GM19372 (cell line): Measurements from ENCODE around the gene VPS37D.
"Not testable (repeated sequence)": the region's sequence is repeated elsewhere in the genome, so short reads cannot be mapped to it uniquely, and the experiment has no call there.

Experiments
- ATAC-seq: cut with Tn5 transposase; IDR thresholded peaks from one replicate; pipeline ENCODE4 v1.9.1; 2021; ENCODE audit warnings: mild to moderate bottlenecking, low read depth, moderate library complexity; ENCODE audit not compliant: unreplicated experiment

Gene VPS37D

GRCh38 chr7:73703757-73704639 lies 36.4 kb downstream of the VPS37D start:
- no peak for ATAC-seq

DNA sequence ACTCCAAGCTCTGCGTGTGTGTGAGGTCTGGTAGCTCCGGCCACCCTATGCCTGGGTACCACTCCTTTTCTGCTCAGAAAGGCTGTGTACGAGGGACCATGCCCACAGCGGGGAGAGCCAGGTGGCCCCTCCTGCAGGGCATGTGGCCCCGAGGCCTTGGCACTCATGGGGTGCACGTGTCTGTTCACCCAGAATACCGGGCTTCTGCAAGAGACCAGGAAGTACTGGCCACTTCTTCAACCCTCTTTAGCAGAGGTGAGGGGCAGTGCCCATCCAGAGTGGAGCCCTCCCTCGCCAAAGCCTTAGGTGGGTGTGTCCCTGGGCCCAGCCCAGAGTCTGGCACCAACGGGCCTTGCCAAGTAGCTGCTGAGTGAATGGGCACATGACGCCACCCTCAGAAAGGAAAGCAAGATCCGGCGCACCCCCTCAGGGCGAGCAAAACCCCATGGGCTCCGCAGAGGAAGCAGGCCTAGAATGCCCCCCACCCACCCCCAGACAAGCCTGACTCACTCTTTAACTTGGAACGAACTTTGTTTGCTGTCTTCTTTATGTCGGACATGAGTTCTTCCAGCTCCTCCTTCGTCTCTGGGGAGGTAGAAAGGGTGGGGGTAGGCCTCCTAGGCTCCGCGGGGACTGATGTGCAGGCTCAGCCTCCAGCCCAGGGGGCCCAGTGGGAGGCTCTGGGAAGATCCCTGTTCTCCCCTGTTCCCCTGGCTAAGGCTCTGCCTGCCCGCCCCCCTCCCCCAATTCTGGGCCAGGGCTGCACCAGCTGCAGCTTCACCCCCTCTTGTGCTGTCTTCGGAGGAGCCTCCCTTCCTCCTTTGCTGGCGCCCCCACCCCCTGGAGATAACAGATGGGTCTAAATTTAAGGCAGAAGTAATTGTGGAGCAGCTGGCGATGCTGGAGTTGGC lies 37.3 kb downstream of the VPS37D start:
- no peak for ATAC-seq

DNA sequence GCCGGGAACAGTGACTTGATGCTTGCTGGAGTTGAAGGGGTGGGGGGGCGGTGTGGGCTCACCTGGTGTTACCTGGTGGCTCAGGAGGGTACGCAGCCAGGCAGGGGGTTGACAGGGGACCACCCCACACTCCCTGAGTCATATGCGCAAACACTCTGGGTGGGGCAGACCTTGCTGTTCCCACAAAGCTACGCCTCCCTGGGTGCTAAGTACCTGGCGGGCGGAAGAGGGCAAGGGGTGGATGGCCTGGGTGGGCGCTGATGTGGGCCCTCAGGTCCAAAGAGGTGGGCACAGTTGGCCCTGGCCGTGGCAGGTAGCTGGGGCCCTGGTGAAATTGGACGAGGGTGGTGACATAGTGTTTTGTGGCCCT lies 37.9 kb downstream of the VPS37D start:
- no peak for ATAC-seq

GRCh38 chr7:73706126-73707044 lies 38.8 kb downstream of the VPS37D start:
- no peak for ATAC-seq

- ATAC-seq = no peak
Observed at GRCh38 chr7:73707045-73707631, 39.5 kb downstream of the VPS37D start.

DNA sequence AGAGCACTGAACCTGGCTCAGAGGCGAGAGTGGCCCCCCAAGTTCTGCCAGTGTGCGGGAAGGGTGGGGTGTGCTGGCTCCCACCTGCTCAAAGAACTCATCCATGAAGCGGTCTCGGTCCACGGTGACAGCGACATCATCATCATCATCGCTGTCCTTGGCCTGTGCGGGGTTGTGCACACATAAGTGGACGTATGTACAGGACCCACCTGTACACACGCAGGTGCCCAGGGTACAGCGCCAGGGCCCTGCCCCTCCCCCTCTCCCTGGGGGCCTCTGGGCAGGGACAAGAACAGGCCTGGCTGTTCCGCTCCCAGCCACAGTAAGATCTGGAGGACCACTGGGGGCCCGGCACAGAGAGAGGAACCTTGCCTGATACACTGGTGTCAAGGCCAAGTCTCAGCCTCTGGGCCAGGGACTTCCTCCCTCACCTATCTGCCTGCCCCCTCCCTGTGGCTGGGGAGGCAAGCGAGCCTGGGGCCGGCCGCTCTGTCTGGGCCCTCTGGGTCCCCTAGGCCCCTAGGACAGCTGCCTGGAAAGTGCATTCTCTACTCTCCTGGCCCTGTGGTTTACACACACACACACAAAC lies 41.4 kb downstream of the VPS37D start:
- ATAC-seq = no peak

- ATAC-seq = no peak
Observed at GRCh38 chr7:73712773-73713172, 45.1 kb downstream of the VPS37D start.

- not testable (repeated sequence) for ATAC-seq
Observed at GRCh38 chr7:73713319-73713718, 45.7 kb downstream of the VPS37D start.

DNA sequence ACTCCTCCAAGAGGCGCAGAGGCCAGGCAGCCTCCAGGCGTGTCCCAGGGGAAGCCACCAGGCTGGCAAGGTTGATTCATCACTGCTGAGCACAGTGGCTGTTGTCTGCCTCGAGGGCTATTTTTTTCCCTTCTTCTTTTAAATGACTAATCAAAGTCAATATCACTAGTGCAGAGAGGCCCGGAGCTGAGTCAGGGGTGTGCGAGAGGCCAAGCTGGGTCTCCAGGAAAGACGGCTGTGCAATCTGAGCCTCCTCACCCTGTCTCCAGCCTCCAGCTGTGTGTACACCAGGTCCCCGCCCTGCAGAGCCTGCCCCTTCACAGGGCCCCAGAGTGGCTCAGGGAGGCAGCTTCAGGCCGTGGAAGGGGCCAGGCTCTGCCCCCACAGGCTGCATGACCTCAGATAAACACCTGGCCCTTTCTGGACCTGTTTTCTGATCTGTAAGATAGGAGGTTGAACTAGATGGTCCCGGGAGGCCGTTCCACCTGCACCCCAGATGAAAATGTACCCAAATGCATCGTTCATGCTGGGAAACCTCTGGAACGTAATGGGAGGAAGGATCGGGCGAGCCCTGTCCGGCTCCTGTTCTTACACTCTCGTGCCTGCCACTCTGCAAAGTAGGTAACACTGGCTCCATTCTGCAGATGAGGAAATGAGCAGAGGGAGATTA lies 48.2 kb downstream of the VPS37D start:
- ATAC-seq = no peak

DNA sequence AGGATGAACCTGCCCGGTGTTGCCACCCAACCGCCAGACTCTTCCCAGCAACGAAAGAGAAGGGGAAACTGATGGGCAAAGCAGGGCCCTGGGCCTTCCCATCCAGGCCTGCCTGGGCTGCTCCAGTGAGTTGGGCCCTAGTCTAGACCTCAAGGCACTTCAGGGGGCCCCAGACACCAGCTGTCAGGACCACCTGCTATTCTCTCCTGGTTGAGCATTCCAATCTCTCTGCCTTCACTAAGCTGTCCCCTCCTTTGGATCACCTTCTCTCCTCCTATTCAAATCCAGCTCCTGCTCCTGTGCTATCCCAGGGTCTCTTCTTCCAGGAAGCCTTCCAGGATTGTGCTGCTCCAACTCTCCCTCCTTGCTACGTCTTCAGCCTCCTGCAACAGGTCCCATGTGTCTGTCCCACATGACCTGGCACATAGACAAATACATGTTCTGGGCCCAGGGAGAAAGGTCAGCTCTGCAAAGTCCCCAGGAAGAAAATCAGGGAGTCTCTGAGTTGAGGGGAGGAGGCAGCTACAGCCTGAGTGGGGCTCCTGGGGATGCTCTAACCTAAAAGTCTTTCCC lies 48.8 kb downstream of the VPS37D start:
- no peak for ATAC-seq

DNA sequence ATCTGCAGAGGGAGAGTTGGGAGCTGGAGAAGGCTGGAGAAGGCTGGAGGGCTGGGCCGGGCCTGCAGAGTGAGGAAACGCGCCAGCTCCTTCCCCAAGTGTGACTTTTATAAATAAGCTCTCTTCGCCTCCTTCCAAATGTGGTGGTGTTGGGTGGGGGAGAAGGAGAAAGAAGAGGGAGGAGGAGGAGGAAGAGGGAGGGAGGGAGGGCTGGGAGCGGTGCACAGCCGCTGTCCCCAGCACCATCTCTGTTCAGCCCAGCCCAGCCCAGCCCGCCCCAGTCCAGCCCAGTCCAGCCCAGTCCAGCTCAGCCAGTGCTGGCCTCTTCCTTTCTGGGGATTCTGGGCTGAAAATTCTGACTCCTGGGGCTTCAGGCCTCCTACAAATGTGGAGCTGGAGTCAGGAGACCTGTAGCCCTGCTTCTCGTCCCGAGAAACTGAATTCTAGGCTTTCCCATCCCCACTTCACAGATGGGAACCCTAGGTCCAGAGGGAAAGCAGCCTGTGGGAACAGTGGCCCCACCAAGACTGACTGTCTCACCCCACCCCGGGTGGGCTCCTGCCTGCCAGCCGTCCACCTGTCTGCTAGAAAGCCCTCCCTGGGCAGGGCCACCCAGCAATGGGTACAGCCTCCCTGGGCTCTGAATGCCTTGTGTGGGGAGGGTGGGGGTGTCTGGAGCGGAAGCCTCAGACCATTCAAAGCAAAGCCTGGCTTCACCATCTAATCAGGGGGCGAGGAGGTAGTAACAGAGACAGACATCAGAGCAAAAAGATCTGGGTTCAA lies 49.6 kb downstream of the VPS37D start:
- no peak for ATAC-seq

- ATAC-seq = no peak
Observed at GRCh38 chr7:73717991-73718405, 50.4 kb downstream of the VPS37D start.

GRCh38 chr7:73718438-73718881 lies 50.8 kb downstream of the VPS37D start:
- no peak for ATAC-seq

GRCh38 chr7:73718905-73719805 lies 51.5 kb downstream of the VPS37D start, which contains the start of gene STX1A:
Gene STX1A, minus strand, starts transcription at chr7:73719669. Its CDS starts 38 bp downstream, at chr7:73719631.
- ATAC-seq = peak; percentile 77

DNA sequence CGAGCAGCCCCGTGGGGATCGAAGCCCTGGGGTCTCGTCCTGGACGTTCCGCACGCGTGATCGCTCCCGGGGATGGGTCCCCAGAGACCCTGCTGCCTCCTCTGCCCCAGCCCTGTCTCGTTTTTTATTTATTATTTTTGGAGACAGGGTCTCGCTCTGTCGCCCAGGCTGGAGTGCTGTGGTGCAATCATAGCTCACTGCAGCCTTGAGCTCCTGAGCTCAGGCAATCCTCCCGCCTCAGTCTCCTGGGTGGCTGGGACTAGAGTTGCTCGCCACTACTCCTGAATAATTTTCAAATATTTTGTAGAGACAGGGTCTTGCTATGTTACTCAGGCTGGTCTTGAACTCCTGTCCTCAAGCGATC lies 52.2 kb downstream of the VPS37D start:
- ATAC-seq = peak; percentile 3

- ATAC-seq = not testable (repeated sequence)
Observed at GRCh38 chr7:73720443-73720842, 52.8 kb downstream of the VPS37D start.

DNA sequence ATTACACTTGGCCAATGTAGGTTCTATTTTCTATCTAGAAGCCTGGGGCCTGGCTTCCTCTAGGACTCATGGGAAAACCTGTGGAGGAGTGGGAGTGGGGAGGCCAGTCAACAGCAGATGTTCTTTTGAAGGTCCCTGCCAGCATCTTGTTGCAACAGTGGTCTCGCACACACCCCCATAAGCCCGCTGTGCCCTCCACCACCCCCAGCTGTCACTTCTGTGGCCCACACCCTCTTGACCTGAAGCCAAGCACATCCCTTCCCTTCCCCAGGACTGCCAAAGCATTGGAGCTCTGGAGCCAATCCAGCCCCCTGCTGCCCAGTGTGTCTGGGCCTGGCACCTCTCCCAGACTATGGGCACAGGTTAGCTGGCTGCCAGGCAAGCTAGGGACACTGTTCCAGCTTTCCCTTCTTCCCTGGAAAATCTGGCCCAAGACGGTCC lies 53.8 kb downstream of the VPS37D start:
- no peak for ATAC-seq
